Astrocyte (in vitro differentiated cells and primary cell): ENCODE data around the gene CSNK1A1L. TPM values are rescaled to one million over a fixed set of nuclear protein-coding genes. Genes with fewer than 3 reads are reported as not detected.

ENCODE experiments used
- DNase-seq: peaks from one replicate; pipeline ENCODE4 v3.0.0-alpha.2; 2010; ENCODE audit warnings: low read depth
- FAIRE-seq: peaks from 2 replicates; lab custom pipeline; 2011; peaks lifted over from hg19 to GRCh38; lab: Jason Lieb, UNC
- H2AFZ ChIP-seq: 2 replicates; pipeline ENCODE4 v1.6.0; 2012; ENCODE audit warnings: low read depth, low read length, inconsistent platforms
- H3K27ac ChIP-seq: 2 replicates; pipeline ENCODE4 v1.5.1; 2011; ENCODE audit warnings: low read depth, low read length, inconsistent platforms
- H3K27me3 ChIP-seq: 2 replicates; pipeline ENCODE4 v1.6.0; 2011; ENCODE audit warnings: low read length, inconsistent platforms; ENCODE audit not compliant: insufficient read depth
- H3K36me3 ChIP-seq: 2 replicates; pipeline ENCODE4 v1.5.1; 2011; ENCODE audit warnings: low read length, inconsistent platforms; ENCODE audit not compliant: insufficient read depth
- H3K4me1 ChIP-seq: 2 replicates; pipeline ENCODE4 v1.5.1; 2011; ENCODE audit warnings: low read length, inconsistent platforms; ENCODE audit not compliant: insufficient read depth
- H3K4me2 ChIP-seq: 2 replicates; pipeline ENCODE4 v1.6.0; 2012; ENCODE audit warnings: low read length, inconsistent platforms
- H3K4me3 ChIP-seq: 2 replicates; pipeline ENCODE4 v1.5.1; 2011; ENCODE audit warnings: low read depth, mild to moderate bottlenecking, low read length, inconsistent platforms; ENCODE audit not compliant: insufficient read depth
- H3K79me2 ChIP-seq: 2 replicates; pipeline ENCODE4 v1.6.0; 2012; ENCODE audit warnings: mild to moderate bottlenecking, low read length, inconsistent platforms; ENCODE audit not compliant: insufficient read depth
- H3K9ac ChIP-seq: 2 replicates; pipeline ENCODE4 v1.6.0; 2012; ENCODE audit warnings: mild to moderate bottlenecking, low read length, inconsistent platforms
- H3K9me3 ChIP-seq: 2 replicates; pipeline ENCODE4 v1.5.1; 2012; ENCODE audit warnings: low read depth, mild to moderate bottlenecking, low read length, inconsistent platforms; ENCODE audit not compliant: insufficient read depth
- H4K20me1 ChIP-seq: 2 replicates; pipeline ENCODE4 v1.6.0; 2012; ENCODE audit warnings: low read length, inconsistent platforms; ENCODE audit not compliant: insufficient read depth
- H3K27ac Mint-ChIP-seq: one replicate; pipeline ENCODE4 v1.8.0; 2021; ENCODE audit warnings: mild to moderate bottlenecking, mixed read lengths; ENCODE audit not compliant: unreplicated experiment
- H3K27me3 Mint-ChIP-seq: one replicate; pipeline ENCODE4 v1.8.0; 2021; ENCODE audit warnings: low read depth, mixed read lengths; ENCODE audit not compliant: unreplicated experiment
- H3K36me3 Mint-ChIP-seq: one replicate; pipeline ENCODE4 v1.8.0; 2021; ENCODE audit warnings: low read depth, mixed read lengths; ENCODE audit not compliant: unreplicated experiment
- H3K4me1 Mint-ChIP-seq: one replicate; pipeline ENCODE4 v1.8.0; 2021; ENCODE audit warnings: low read depth, mixed read lengths; ENCODE audit not compliant: unreplicated experiment
- H3K4me3 Mint-ChIP-seq: one replicate; pipeline ENCODE4 v1.8.0; 2021; ENCODE audit warnings: mild to moderate bottlenecking, moderate library complexity, mixed read lengths; ENCODE audit not compliant: unreplicated experiment
- H3K9me3 Mint-ChIP-seq: one replicate; pipeline ENCODE4 v1.8.0; 2021; ENCODE audit warnings: mild to moderate bottlenecking, mixed read lengths; ENCODE audit not compliant: unreplicated experiment
- CTCF ChIP-seq: IDR thresholded peaks from 2 replicates; pipeline ENCODE4 v1.5.1; 2011; ENCODE audit warnings: low read depth, mild to moderate bottlenecking, inconsistent platforms, low read length, moderate library complexity; ENCODE audit not compliant: insufficient read depth
- EZH2 ChIP-seq: IDR thresholded peaks from 2 replicates; pipeline ENCODE4 v1.6.1; 2012; ENCODE audit warnings: mild to moderate bottlenecking, low read length, inconsistent platforms; ENCODE audit not compliant: insufficient read depth
- total RNA-seq: library from RNA; stranded (reverse); gene quantifications from 2 replicates; pipeline ENCODE4 v1.2.1, GENCODE V29; 2021

Gene CSNK1A1L
- total RNA-seq, 1 donor from 2014 or later = not detected

- Histone ChIP-seq H4K20me1 (no peaks in the 10 kb centered on the region), H3K4me2 (no peak overlapping the region), H3K4me1 (peaks cover 18% of the 10 kb centered on the region), H3K9ac (no peak overlapping the region), H3K4me3 (no peak overlapping the region), H3K79me2 (no peaks in the 10 kb centered on the region), H3K27ac (no peak overlapping the region), H3K27me3 (no peaks in the 10 kb centered on the region), H3K9me3 (no peaks in the 10 kb centered on the region), H3K36me3 (no peaks in the 10 kb centered on the region), H2AFZ (no peak overlapping the region)
- Mint-ChIP-seq H3K36me3 (no peaks in the 10 kb centered on the region), H3K27ac (no peak overlapping the region), H3K27me3 (no peaks in the 10 kb centered on the region), H3K4me3 (no peak overlapping the region), H3K4me1 (peaks cover 35% of the 10 kb centered on the region), H3K9me3 (peaks cover 6% of the 10 kb centered on the region)
- no peak for FAIRE-seq
- no peak for DNase-seq
- no peak for TF ChIP-seq EZH2
- no peak for TF ChIP-seq CTCF
Measured at GRCh38 chr13:37129866-37130265, 24.4 kb upstream of the CSNK1A1L start.

DNA sequence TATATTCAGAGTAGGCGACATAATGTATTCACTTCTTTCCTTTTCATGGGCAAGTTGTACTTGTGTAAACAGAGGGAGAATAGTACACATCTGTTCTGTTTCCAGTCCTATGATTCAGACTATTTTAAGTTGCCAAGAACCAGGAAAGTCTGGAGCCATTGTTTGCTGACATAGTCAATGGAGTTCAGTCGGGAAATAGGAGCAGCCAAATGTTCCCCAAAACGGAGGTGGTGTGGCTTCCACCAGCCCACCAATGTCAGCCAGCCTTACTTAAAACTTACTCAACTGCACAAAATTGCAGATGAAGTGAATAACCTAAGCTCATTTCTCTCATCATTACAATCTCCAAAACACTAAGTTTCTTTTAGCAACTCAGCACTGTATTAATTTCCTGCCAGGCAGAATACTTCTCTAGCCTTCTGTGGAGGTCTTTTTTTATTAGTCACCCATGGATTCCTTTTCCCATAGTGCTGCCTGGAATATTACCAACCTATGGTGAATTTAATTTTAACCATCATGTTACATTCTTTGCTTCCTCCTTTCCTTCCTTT, 22.3 kb upstream of the CSNK1A1L start:
- Mint-ChIP-seq H3K27me3 (no peaks in the 10 kb centered on the region), H3K9me3 (peaks cover 6% of the 10 kb centered on the region), H3K4me3 (peak overlapping the region; percentile 17), H3K36me3 (no peaks in the 10 kb centered on the region), H3K27ac (no peak overlapping the region), H3K4me1 (peaks cover 20% of the 10 kb centered on the region)
- peak; percentile 98 for DNase-seq
- Histone ChIP-seq H3K4me3 (peak overlapping the region; percentile 31), H3K27ac (peak overlapping the region; percentile 91), H4K20me1 (no peaks in the 10 kb centered on the region), H3K36me3 (no peaks in the 10 kb centered on the region), H3K27me3 (no peaks in the 10 kb centered on the region), H3K9ac (peak overlapping the region; percentile 69), H3K9me3 (no peaks in the 10 kb centered on the region), H3K79me2 (no peaks in the 10 kb centered on the region), H2AFZ (peak overlapping the region; percentile 68), H3K4me1 (peaks cover 13% of the 10 kb centered on the region), H3K4me2 (peak overlapping the region; percentile 75)
- TF ChIP-seq CTCF (no peak), EZH2 (no peak)
- FAIRE-seq = peak; percentile 85

DNA sequence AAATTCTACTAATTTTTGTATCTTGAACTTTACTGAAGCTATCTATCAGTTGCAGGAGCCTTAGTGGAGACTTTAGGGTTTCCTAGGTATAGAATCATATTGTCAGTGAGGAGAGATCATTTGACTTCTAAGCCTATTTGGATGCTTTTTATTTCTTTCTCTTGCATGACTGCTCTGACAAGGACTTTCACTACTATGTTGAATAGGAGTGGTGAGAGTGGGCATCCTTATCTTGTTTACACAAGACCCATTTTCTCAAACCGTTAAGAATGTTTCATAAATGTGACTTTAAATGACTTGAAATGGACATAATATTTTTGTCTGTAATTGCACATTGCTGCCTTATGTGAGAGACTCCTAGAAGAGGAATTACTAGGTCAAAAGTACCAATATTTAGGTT, 17.9 kb upstream of the CSNK1A1L start:
- Histone ChIP-seq H3K27ac (no peak overlapping the region), H2AFZ (no peak overlapping the region), H3K79me2 (no peaks in the 10 kb centered on the region), H3K4me3 (no peak overlapping the region), H3K36me3 (no peaks in the 10 kb centered on the region), H3K27me3 (no peaks in the 10 kb centered on the region), H3K4me2 (no peak overlapping the region), H3K4me1 (peaks cover 13% of the 10 kb centered on the region), H4K20me1 (no peaks in the 10 kb centered on the region), H3K9me3 (no peaks in the 10 kb centered on the region), H3K9ac (no peak overlapping the region)
- FAIRE-seq = no peak
- Mint-ChIP-seq H3K27ac (no peak overlapping the region), H3K27me3 (no peaks in the 10 kb centered on the region), H3K4me1 (peaks cover 14% of the 10 kb centered on the region), H3K9me3 (no peaks in the 10 kb centered on the region), H3K36me3 (no peaks in the 10 kb centered on the region), H3K4me3 (no peak overlapping the region)
- no peak for TF ChIP-seq EZH2
- no peak for TF ChIP-seq CTCF
- DNase-seq = no peak
